Lung (tissue), 12 donors: ENCODE data around the gene HMSD. TPM values are rescaled to one million over a fixed set of nuclear protein-coding genes. Genes with fewer than 3 reads are reported as not detected.

Experiments used
- ATAC-seq: fragments of 200-7000 bp; cut with Tn5 transposase; one replicate; pipeline ENCODE4 v1.9.1; 2020; ENCODE audit warnings: moderate number of reproducible peaks; ENCODE audit not compliant: insufficient read depth, low FRiP score
- DNase-seq, 3 donors: peaks; one replicate each; pipeline ENCODE4 v3.0.0-alpha.2; 2013 to 2017
- H3K27ac ChIP-seq, 2 donors: one replicate each; pipeline ENCODE4 v1.5.1; 2013; ENCODE audit warnings: mild to moderate bottlenecking in 2 of 2, moderate library complexity in 2 of 2, control low read depth in 1 of 2, inconsistent platforms in 1 of 2, low read depth in 1 of 2, low read length in 1 of 2
- H3K27me3 ChIP-seq, 3 donors: one replicate each; pipeline ENCODE4 v1.5.1; 2013; ENCODE audit warnings: low read length in 2 of 3; ENCODE audit not compliant: control insufficient read depth in 3 of 3, insufficient read depth in 3 of 3
- H3K36me3 ChIP-seq, 4 donors: one replicate each; pipeline ENCODE4 v1.5.1; 2013; ENCODE audit warnings: low read length in 4 of 4, mild to moderate bottlenecking in 1 of 4, moderate library complexity in 1 of 4; ENCODE audit not compliant: control insufficient read depth in 4 of 4, insufficient read depth in 4 of 4
- H3K4me1 ChIP-seq, 5 donors: one replicate each; pipeline ENCODE4 v1.5.1; 2013; ENCODE audit warnings: low read length in 5 of 5, mild to moderate bottlenecking in 2 of 5, moderate library complexity in 1 of 5; ENCODE audit not compliant: control insufficient read depth in 5 of 5, insufficient read depth in 5 of 5
- H3K4me3 ChIP-seq: one replicate; pipeline ENCODE4 v1.5.1; 2013; ENCODE audit warnings: mild to moderate bottlenecking, control low read depth, moderate library complexity
- H3K9ac ChIP-seq, 2 donors: one replicate each; pipeline ENCODE4 v1.5.1; 2013; ENCODE audit warnings: low read length in 2 of 2, control low read depth in 1 of 2; ENCODE audit not compliant: insufficient read depth in 1 of 2
- H3K9me3 ChIP-seq, 4 donors: one replicate each; pipeline ENCODE4 v1.5.1; 2013; ENCODE audit warnings: low read length in 3 of 4, mild to moderate bottlenecking in 1 of 4, moderate library complexity in 1 of 4; ENCODE audit not compliant: control insufficient read depth in 4 of 4, insufficient read depth in 3 of 4
- CTCF ChIP-seq: IDR thresholded peaks from 2 replicates; pipeline ENCODE4 v1.5.1; 2012; ENCODE audit warnings: mild to moderate bottlenecking; ENCODE audit errors: control extremely low read depth, extremely low read depth
- WGBS, 2 donors: extraction: QIAGEN DNeasy Blood & Tissue Kit; methylation state at CpG; one replicate each; pipeline ENCODE4 v1.1.7; 2013; 5-methylcytosine and 5-hydroxymethylcytosine counted together
- polyA plus RNA-seq, 2 donors: library from polyadenylated mRNA; stranded (reverse); fragments of 200-250 nt; gene quantifications; one replicate each; pipeline ENCODE4 v1.2.1, GENCODE V29; 2013
- total RNA-seq, 2 donors: library from RNA; depleted of rRNA in 1 of 2; stranded (reverse); fragments of >200 nt in 1 of 2; gene quantifications; one replicate each; pipeline ENCODE4 v1.2.1, GENCODE V29; 2014 to 2021
- donor health status: control.
- donor health status: control.
- donor health status: Bipolar disorder and iron deficiency.
- donor health status: healthy.
- donor health status: DM: yes; HTN: yes; CAD: no.

The HMSD gene
- total and polyA plus RNA-seq, 4 donors, result 0.17 to 2.3 (median 0.76) TPM

- ATAC-seq, result no peak
- no peak for TF ChIP-seq CTCF
- H3K4me3 ChIP-seq, result no peak overlapping the region
- no peak overlapping the region for H3K27ac ChIP-seq
- WGBS, 2 donors, result 89 to 91% methylated on average over 7 of the region's 7 CpGs
- H3K9me3 ChIP-seq, result peaks cover 0 to 8% (median 0%) of the 10 kb centered on the region in 4 donors
- no peaks in the 10 kb centered on the region for H3K4me1 ChIP-seq
- no peak overlapping the region for H3K9ac ChIP-seq
- DNase-seq, result no peak
- H3K27me3 ChIP-seq, result no peaks in the 10 kb centered on the region
- H3K36me3 ChIP-seq, result peaks cover 0 to 2% (median 0%) of the 10 kb centered on the region in 4 donors
Measured at GRCh38 chr18:63992751-63993150, 43.6 kb downstream of the HMSD start.

- peak; percentile 75 for TF ChIP-seq CTCF
- H3K4me1 ChIP-seq, result no peaks in the 10 kb centered on the region
- WGBS, 2 donors, result 23 to 33% methylated on average over 6 of the region's 6 CpGs
- H3K9me3 ChIP-seq, result peaks cover 0 to 8% (median 0%) of the 10 kb centered on the region in 4 donors
- H3K4me3 ChIP-seq, result no peak overlapping the region
- H3K36me3 ChIP-seq, result no peaks in the 10 kb centered on the region
- H3K27ac ChIP-seq, result no peak overlapping the region
- no peak for ATAC-seq
- no peaks in the 10 kb centered on the region for H3K27me3 ChIP-seq
- H3K9ac ChIP-seq, result no peak overlapping the region
- peak; percentile 53 to 69 (median 67) for DNase-seq
Measured at GRCh38 chr18:63994783-63995399, 45.8 kb downstream of the HMSD start.

GRCh38 chr18:63997041-63997440 lies 47.9 kb downstream of the HMSD start:
- H3K36me3 ChIP-seq, result no peaks in the 10 kb centered on the region
- 86% methylated on average over 4 of the region's 4 CpGs for WGBS, 2 donors
- H3K4me3 ChIP-seq, result no peak overlapping the region
- H3K27me3 ChIP-seq, result peaks cover 0 to 2% (median 0%) of the 10 kb centered on the region in 3 donors
- H3K4me1 ChIP-seq, result no peaks in the 10 kb centered on the region
- peaks cover 0 to 10% (median 0%) of the 10 kb centered on the region in 4 donors for H3K9me3 ChIP-seq
- H3K9ac ChIP-seq, result no peak overlapping the region
- no peak for DNase-seq
- no peak for TF ChIP-seq CTCF
- H3K27ac ChIP-seq, result no peak overlapping the region
- no peak for ATAC-seq

GRCh38 chr18:63997606-63998005 lies 48.5 kb downstream of the HMSD start:
- ATAC-seq (no peak), DNase-seq (no peak)
- Histone ChIP-seq H3K36me3 (no peaks in the 10 kb centered on the region), H3K4me1 (no peaks in the 10 kb centered on the region), H3K27me3 (peaks cover 0 to 4% (median 0%) of the 10 kb centered on the region in 3 donors), H3K27ac (no peak overlapping the region), H3K4me3 (no peak overlapping the region), H3K9me3 (peaks cover 0 to 10% (median 0%) of the 10 kb centered on the region in 4 donors), H3K9ac (no peak overlapping the region)
- TF ChIP-seq CTCF, result no peak
- WGBS, 2 donors, result 89 to 95% methylated on average over 2 of the region's 2 CpGs
